ENCODE results near the gene NACC2.
A peak's percentile ranks its signal among the peaks of the same experiment; 100 is the strongest.

The NACC2 gene

DNA sequence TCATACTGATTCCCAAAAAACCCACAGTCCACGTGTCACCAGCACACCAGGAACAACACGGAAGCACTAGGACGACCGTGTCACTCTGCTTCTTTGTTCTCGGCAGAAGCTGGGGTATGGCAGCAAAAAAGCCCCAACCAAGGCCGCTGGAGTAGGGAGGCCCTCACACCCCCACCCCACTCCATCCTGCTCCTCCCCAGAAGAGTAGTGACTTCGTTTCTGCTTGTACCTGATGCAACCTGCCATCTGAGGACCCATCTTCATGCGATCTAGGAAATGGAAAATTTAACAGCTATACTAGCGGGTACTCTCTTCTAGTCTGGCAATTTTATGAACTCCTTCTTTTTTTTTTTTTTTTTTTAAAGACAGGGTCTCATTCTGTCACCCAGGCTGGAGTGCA is 137.7 kb downstream of the NACC2 start:
- H3K36me3 ChIP-seq (ENCODE audit: control insufficient read depth in 4 of 4, insufficient read depth in 4 of 4, low read length in 3 of 4): peaks cover 4 to 27% (median 15%) of the 10 kb centered on the region in 4 experiments
- H3K9me3 ChIP-seq (ENCODE audit: control extremely low read depth in 1 of 5, control insufficient read depth in 4 of 5, insufficient read depth in 2 of 5, low read depth in 1 of 5, low read length in 4 of 5): no peaks in the 10 kb centered on the region
- no peak overlapping the region for H3K4me3 ChIP-seq (ENCODE audit: control insufficient read depth in 1 of 7, extremely low read depth in 1 of 7, insufficient read depth in 4 of 7, low read depth in 2 of 7, low read length in 6 of 7)
- H3K4me1 ChIP-seq (ENCODE audit: control extremely low read depth in 1 of 4, control insufficient read depth in 4 of 4, insufficient read depth in 4 of 4, low read length in 3 of 4): peaks cover 12 to 35% (median 33%) of the 10 kb centered on the region in 4 experiments
- DNase-seq: no peak
- no peaks in the 10 kb centered on the region for H3K27me3 ChIP-seq (replicated peaks in 2 of 5; ENCODE audit: control insufficient read depth in 4 of 5, insufficient read depth in 5 of 5, low read length in 4 of 5)
- H3K27ac ChIP-seq (ENCODE audit: insufficient read depth in 1 of 2, low read depth in 1 of 2, low read length in 2 of 2, poor library complexity in 1 of 2, severe bottlenecking in 2 of 2): peak overlapping the region in 1 of 2 experiments; percentile 79
- ChIA-PET CTCF (no interaction called here), POLR2A (no interaction called here)
- 93% methylated on average over 8 of the region's 9 CpGs for WGBS (ENCODE audit: insufficient coverage)

DNA sequence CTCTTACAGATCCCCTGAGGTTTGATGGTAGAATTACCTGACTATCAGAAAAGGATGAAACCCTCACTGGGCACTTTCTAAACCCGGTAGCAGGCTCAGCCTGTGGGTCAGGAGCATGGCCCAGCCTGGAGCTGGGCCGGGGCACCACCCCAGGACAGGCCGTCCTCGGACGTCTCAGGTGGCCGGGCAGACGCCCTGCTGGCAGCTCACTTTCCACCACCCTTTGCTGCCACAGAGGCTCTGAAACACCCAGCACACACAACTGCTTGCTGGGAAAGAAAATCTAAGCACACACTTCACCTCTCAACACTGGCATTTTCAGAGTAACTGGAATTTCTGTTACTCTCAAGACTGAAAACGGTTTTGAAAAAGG is 138.3 kb downstream of the NACC2 start:
- 100% methylated on average over 6 of the region's 8 CpGs for WGBS (ENCODE audit: insufficient coverage)
- ChIA-PET CTCF (no interaction called here), POLR2A (no interaction called here)
- Histone ChIP-seq H3K9me3 (ENCODE audit: control extremely low read depth in 1 of 5, control insufficient read depth in 4 of 5, insufficient read depth in 2 of 5, low read depth in 1 of 5, low read length in 4 of 5) (no peaks in the 10 kb centered on the region), H3K4me3 (ENCODE audit: control insufficient read depth in 1 of 7, extremely low read depth in 1 of 7, insufficient read depth in 4 of 7, low read depth in 2 of 7, low read length in 6 of 7) (no peak overlapping the region), H3K27ac (ENCODE audit: insufficient read depth in 1 of 2, low read depth in 1 of 2, low read length in 2 of 2, poor library complexity in 1 of 2, severe bottlenecking in 2 of 2) (peak overlapping the region in 1 of 2 experiments; percentile 79), H3K36me3 (ENCODE audit: control insufficient read depth in 4 of 4, insufficient read depth in 4 of 4, low read length in 3 of 4) (peaks cover 7 to 34% (median 20%) of the 10 kb centered on the region in 4 experiments), H3K27me3 (replicated peaks in 2 of 5; ENCODE audit: control insufficient read depth in 4 of 5, insufficient read depth in 5 of 5, low read length in 4 of 5) (no peaks in the 10 kb centered on the region), H3K4me1 (ENCODE audit: control extremely low read depth in 1 of 4, control insufficient read depth in 4 of 4, insufficient read depth in 4 of 4, low read length in 3 of 4) (peaks cover 9 to 29% (median 26%) of the 10 kb centered on the region in 4 experiments)
- no peak for DNase-seq

All from common myeloid progenitor, CD34-positive (primary cell).